HG03442 (cell line): ENCODE data around the gene USP2.
"Not testable (repeated sequence)": the region's sequence is repeated elsewhere in the genome, so short reads cannot be mapped to it uniquely, and the experiment has no call there.

Experiments
- ATAC-seq: cut with Tn5 transposase; IDR thresholded peaks from one replicate; pipeline ENCODE4 v1.9.1; 2021; ENCODE audit warnings: mild to moderate bottlenecking, moderate library complexity; ENCODE audit not compliant: unreplicated experiment

The USP2 gene

GRCh38 chr11:119414321-119414720 is 32.8 kb upstream of the USP2 start:
- no peak for ATAC-seq

- ATAC-seq: no peak
These were observed 30.6 kb upstream of the USP2 start for GRCh38 chr11:119412072-119412471.

GRCh38 chr11:119410501-119410900 is 29.0 kb upstream of the USP2 start:
- no peak for ATAC-seq

GRCh38 chr11:119409731-119410130 is 28.2 kb upstream of the USP2 start:
- no peak for ATAC-seq

- no peak for ATAC-seq
These were observed 24.5 kb upstream of the USP2 start for GRCh38 chr11:119406005-119406404.

- not testable (repeated sequence) for ATAC-seq
These were observed 24.0 kb upstream of the USP2 start for GRCh38 chr11:119405448-119405847.

GRCh38 chr11:119404872-119405271 is 23.4 kb upstream of the USP2 start:
- no peak for ATAC-seq

- ATAC-seq: no peak
These were observed 21.5 kb upstream of the USP2 start for GRCh38 chr11:119403021-119403420.

GRCh38 chr11:119402470-119402869 is 21.0 kb upstream of the USP2 start:
- ATAC-seq: no peak

- ATAC-seq: no peak
These were observed 19.4 kb upstream of the USP2 start for GRCh38 chr11:119400860-119401259.

GRCh38 chr11:119397740-119398139 is 16.2 kb upstream of the USP2 start:
- ATAC-seq: no peak

- no peak for ATAC-seq
These were observed 15.3 kb upstream of the USP2 start for GRCh38 chr11:119396835-119397234.

GRCh38 chr11:119391275-119391674 is 9.8 kb upstream of the USP2 start:
- ATAC-seq: no peak

GRCh38 chr11:119389611-119390254 is 8.2 kb upstream of the USP2 start:
- no peak for ATAC-seq

GRCh38 chr11:119388103-119388502 is 6.6 kb upstream of the USP2 start:
- no peak for ATAC-seq

- no peak for ATAC-seq
These were observed 2.8 kb upstream of the USP2 start for GRCh38 chr11:119384332-119384731.

GRCh38 chr11:119382513-119382912 is 1.0 kb upstream of the USP2 start:
- ATAC-seq: not testable (repeated sequence)

GRCh38 chr11:119382101-119382500 is 611 bp upstream of the USP2 start:
- ATAC-seq: no peak

GRCh38 chr11:119380827-119381180 is 686 bp downstream of the USP2 start:
- no peak for ATAC-seq

- no peak for ATAC-seq
These were observed 1.2 kb downstream of the USP2 start for GRCh38 chr11:119380160-119380826.

- ATAC-seq: no peak
These were observed 2.5 kb downstream of the USP2 start for GRCh38 chr11:119378851-119379465.

- no peak for ATAC-seq
These were observed 3.4 kb downstream of the USP2 start for GRCh38 chr11:119377961-119378667.
